DOHH2 (cell line): ENCODE measurements around the gene USP40.

Experiments
- H3F3A ChIP-seq: fragments of 200-600 bp; sonication (generic), shearing (Covaris generic); 2 replicates; pipeline ENCODE4 v1.6.0; 2016; ENCODE audit warnings: antibody characterized with exemption, mild to moderate bottlenecking; ENCODE audit not compliant: control insufficient read depth, insufficient read depth
- H3K27ac ChIP-seq: fragments of 200-600 bp; sonication (generic); 2 replicates; pipeline ENCODE4 v1.5.1; 2014; ENCODE audit warnings: low read depth, mild to moderate bottlenecking, low read length, moderate library complexity
- H3K27me3 ChIP-seq: fragments of 200-600 bp; sonication (generic); 2 replicates; pipeline ENCODE4 v1.6.1; 2014; ENCODE audit warnings: mild to moderate bottlenecking, low read length, mixed read lengths; ENCODE audit not compliant: control insufficient read depth
- H3K36me3 ChIP-seq: fragments of 200-600 bp; sonication (generic); 2 replicates; pipeline ENCODE4 v1.6.1; 2014; ENCODE audit warnings: mild to moderate bottlenecking, low read length, moderate library complexity, mixed read lengths; ENCODE audit not compliant: control insufficient read depth
- H3K4me1 ChIP-seq: fragments of 200-600 bp; sonication (generic); 2 replicates; pipeline ENCODE4 v1.6.1; 2014; ENCODE audit warnings: mild to moderate bottlenecking, low read length, mixed read lengths; ENCODE audit not compliant: control insufficient read depth
- H3K4me2 ChIP-seq: fragments of 200-600 bp; sonication (generic); 2 replicates; pipeline ENCODE4 v1.6.0; 2014; ENCODE audit warnings: mild to moderate bottlenecking, low read length, moderate library complexity
- H3K4me3 ChIP-seq: fragments of 200-600 bp; sonication (generic); 2 replicates; pipeline ENCODE4 v1.5.1; 2014; ENCODE audit warnings: mild to moderate bottlenecking, low read length, mixed read lengths
- H3K79me2 ChIP-seq: fragments of 200-600 bp; sonication (generic); 2 replicates; pipeline ENCODE4 v1.6.1; 2014; ENCODE audit warnings: mild to moderate bottlenecking, low read length, mixed read lengths; ENCODE audit not compliant: control insufficient read depth
- H3K9me2 ChIP-seq: fragments of 200-600 bp; sonication (generic); replicated peaks from 2 replicates; pipeline ENCODE4 v1.6.1; 2014; ENCODE audit warnings: mild to moderate bottlenecking, low read length, mixed read lengths; ENCODE audit not compliant: control insufficient read depth
- H3K9me3 ChIP-seq: fragments of 200-600 bp; sonication (generic); 2 replicates; pipeline ENCODE4 v1.6.1; 2014; ENCODE audit warnings: antibody characterized with exemption, low read length, mixed read lengths; ENCODE audit not compliant: control insufficient read depth, insufficient read depth
- H4K20me1 ChIP-seq: fragments of 200-600 bp; sonication (generic); 2 replicates; pipeline ENCODE4 v1.6.0; 2014; ENCODE audit warnings: low read depth, mild to moderate bottlenecking, antibody characterized with exemption, low read length, moderate library complexity; ENCODE audit not compliant: control insufficient read depth, insufficient read depth
- CTCF ChIP-seq: fragments of 200-600 bp; sonication (generic); IDR thresholded peaks from one replicate; pipeline ENCODE4 v1.5.1; 2014; ENCODE audit warnings: antibody characterized with exemption, mild to moderate bottlenecking, low read depth, low read length; ENCODE audit not compliant: poor library complexity, severe bottlenecking
- EZH2phosphoT487 ChIP-seq: fragments of 200-600 bp; sonication (generic); IDR thresholded peaks from 2 replicates; pipeline ENCODE4 v1.6.1; 2017; ENCODE audit warnings: borderline replicate concordance, mild to moderate bottlenecking, antibody characterized with exemption, low read length, moderate library complexity, mixed read lengths

USP40 gene

GRCh38 chr2:233487748-233488345, 78.7 kb downstream of the USP40 start:
- H3F3A ChIP-seq: no peaks in the 10 kb centered on the region
- H3K4me3 ChIP-seq: no peak overlapping the region
- H3K4me1 ChIP-seq: no peaks in the 10 kb centered on the region
- H4K20me1 ChIP-seq: no peaks in the 10 kb centered on the region
- H3K79me2 ChIP-seq: no peaks in the 10 kb centered on the region
- H3K36me3 ChIP-seq: no peaks in the 10 kb centered on the region
- no peak for TF ChIP-seq CTCF
- TF ChIP-seq EZH2phosphoT487: no peak
- no peaks in the 10 kb centered on the region for H3K9me2 ChIP-seq
- H3K9me3 ChIP-seq: no peaks in the 10 kb centered on the region
- no peaks in the 10 kb centered on the region for H3K27me3 ChIP-seq
- no peak overlapping the region for H3K27ac ChIP-seq
- H3K4me2 ChIP-seq: no peak overlapping the region

GRCh38 chr2:233486778-233487552, 79.6 kb downstream of the USP40 start:
- TF ChIP-seq CTCF (no peak), EZH2phosphoT487 (no peak)
- no peaks in the 10 kb centered on the region for H3K27me3 ChIP-seq
- H3K9me2 ChIP-seq: no peaks in the 10 kb centered on the region
- H3K4me2 ChIP-seq: no peak overlapping the region
- no peaks in the 10 kb centered on the region for H4K20me1 ChIP-seq
- H3K9me3 ChIP-seq: no peaks in the 10 kb centered on the region
- H3K27ac ChIP-seq: no peak overlapping the region
- no peaks in the 10 kb centered on the region for H3F3A ChIP-seq
- H3K4me1 ChIP-seq: no peaks in the 10 kb centered on the region
- H3K36me3 ChIP-seq: no peaks in the 10 kb centered on the region
- H3K79me2 ChIP-seq: no peaks in the 10 kb centered on the region
- H3K4me3 ChIP-seq: no peak overlapping the region

- H3F3A ChIP-seq: no peaks in the 10 kb centered on the region
- no peak overlapping the region for H3K27ac ChIP-seq
- no peaks in the 10 kb centered on the region for H3K9me2 ChIP-seq
- no peaks in the 10 kb centered on the region for H3K79me2 ChIP-seq
- no peaks in the 10 kb centered on the region for H3K9me3 ChIP-seq
- H4K20me1 ChIP-seq: no peaks in the 10 kb centered on the region
- no peak overlapping the region for H3K4me2 ChIP-seq
- TF ChIP-seq EZH2phosphoT487 (no peak), CTCF (no peak)
- H3K36me3 ChIP-seq: no peaks in the 10 kb centered on the region
- H3K27me3 ChIP-seq: no peaks in the 10 kb centered on the region
- no peaks in the 10 kb centered on the region for H3K4me1 ChIP-seq
- no peak overlapping the region for H3K4me3 ChIP-seq
Observed at GRCh38 chr2:233486357-233486756, 80.2 kb downstream of the USP40 start.
